NCI-H146 treated with DMSO at 0.1 percent for 48 hours (cell line): ENCODE measurements around the gene UBE2G2.

Experiments used
- DNase-seq: peaks from one replicate; lab custom pipeline; 2025; ENCODE audit not compliant: unreplicated experiment; lab: John Stamatoyannopoulos, UW

The UBE2G2 gene

DNA sequence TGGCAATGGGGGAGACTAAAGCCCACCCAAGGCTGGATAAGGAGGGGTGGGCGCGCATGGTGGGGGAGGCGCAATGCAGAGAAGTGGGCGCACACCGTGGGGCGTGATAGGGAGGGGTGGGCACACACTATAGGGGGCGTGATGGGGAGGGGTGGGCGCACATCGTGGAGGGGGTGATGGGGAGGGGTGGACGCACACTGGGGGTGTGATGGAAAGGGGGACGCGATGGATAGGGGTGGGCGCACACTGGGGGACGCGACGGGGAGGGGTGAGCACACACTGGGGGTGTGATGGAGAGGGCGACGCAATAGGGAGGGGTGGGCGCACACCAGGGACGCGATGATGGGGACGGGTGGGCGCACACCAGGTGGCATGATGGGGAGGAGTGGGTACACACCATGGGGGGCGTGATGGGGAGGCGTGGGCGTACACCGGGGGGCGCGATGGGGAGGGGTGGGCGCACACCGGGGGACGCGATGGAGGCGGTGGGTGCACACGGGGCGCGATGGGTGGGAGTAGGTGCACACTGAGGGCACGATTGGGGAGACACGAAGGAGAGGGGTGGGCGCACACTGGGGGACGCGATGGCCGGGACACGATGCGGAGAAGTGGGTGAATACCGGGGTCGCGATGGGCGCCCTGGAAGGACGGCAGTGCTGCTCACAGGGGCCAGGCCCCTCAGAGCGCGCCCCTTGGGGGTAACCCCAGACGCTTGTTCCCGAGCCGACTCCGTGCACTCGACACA is 15.3 kb upstream of the UBE2G2 start:
- no peak for DNase-seq

DNA sequence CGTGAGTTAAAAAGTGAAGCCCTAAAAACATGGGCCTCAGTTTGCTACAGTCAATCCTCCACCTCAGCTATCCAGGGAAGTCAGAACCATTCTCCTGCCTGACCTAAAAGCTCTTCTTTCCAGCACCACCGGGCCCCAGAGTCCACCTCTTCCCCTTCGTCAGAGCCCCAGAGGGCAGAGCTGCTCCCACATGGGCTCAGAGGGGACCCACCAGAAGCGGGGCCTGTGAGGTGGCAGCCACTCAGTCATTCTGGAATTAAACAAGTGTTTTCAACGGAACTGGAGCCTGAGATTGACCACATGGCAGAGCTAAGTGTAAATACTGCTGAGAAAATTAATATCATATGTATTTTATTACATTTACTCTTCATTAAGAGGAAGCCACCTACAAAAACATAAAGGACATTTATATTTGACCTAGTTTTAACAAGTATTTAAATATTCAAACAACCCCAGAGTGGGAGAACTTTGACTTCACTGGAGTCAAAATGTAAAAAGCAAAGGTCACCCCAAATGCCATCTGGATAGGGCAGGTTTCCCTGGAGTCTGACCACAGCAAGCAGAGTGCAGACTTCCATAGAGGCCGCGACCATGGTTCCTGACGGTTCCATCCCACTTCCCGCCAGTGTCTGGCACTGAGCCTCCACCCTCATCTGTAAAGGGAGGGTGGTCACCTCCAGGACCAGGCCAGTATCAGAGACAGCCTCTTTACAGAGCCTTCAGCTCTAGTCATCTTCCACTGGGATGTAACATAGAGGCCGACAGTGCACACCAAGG is 14.4 kb upstream of the UBE2G2 start:
- no peak for DNase-seq

- no peak for DNase-seq
Measured at GRCh38 chr21:44815225-44815624, 13.6 kb upstream of the UBE2G2 start.

- DNase-seq = no peak
Measured at GRCh38 chr21:44814498-44815023, 12.9 kb upstream of the UBE2G2 start.

DNA sequence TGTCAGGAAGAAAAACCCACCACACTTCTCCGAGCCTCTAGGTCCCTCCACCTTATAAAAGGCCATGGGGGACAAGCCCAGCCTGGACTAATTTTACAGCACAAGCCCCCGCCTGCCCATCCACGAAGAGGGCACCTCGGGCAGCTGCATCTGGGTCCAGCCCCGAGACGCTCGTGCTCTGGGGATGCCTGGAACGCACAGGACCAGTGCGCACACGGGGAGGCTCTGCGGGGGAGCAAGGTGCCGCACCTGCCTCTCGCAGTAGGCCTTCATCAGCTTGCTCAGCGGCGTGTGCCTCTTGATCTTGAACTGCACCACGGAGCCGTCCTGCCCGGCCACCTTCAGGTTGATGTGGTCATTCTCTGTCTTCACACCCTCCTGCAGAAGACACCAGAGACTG is 12.1 kb upstream of the UBE2G2 start:
- DNase-seq = no peak

DNA sequence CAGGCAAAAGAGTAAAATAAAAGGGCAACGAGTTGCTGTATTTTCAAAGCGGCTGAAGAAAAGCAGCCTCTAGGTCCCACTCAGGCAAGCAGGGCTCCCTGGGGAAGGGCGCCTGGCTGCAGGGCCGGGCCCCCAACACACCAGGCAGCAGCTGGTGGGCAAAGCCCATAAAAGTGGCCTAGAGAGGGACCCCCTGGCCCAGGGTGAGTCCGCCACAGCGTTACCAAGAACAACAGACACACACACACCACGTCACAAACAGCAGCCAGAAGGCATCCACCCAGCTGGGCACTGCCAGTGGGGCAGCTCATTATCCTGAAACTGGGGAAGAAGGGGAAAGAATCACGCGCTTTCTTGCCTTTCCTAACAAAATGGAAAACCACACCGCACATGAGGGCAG is 11.5 kb upstream of the UBE2G2 start:
- DNase-seq = no peak

GRCh38 chr21:44812640-44813039 is 11.0 kb upstream of the UBE2G2 start:
- DNase-seq = no peak

DNA sequence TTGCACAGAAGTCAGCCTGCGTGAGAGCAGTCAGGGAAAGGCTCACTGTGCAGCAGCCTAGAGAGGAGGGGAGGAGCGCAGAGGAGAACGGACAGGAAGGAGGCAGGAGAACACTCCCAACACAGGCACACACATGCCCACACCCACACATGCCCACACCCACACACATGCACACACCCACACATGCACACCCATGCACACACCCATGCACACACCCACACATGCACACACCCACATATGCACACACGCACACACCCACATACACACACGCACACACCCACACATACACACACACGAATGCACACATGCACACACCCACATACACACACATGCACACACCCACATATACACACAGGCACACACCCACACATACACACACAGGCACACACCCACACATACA is 9.2 kb upstream of the UBE2G2 start:
- DNase-seq = no peak

GRCh38 chr21:44805859-44806258 is 4.2 kb upstream of the UBE2G2 start:
- DNase-seq = no peak

GRCh38 chr21:44805226-44805625 is 3.6 kb upstream of the UBE2G2 start:
- DNase-seq = no peak

DNA sequence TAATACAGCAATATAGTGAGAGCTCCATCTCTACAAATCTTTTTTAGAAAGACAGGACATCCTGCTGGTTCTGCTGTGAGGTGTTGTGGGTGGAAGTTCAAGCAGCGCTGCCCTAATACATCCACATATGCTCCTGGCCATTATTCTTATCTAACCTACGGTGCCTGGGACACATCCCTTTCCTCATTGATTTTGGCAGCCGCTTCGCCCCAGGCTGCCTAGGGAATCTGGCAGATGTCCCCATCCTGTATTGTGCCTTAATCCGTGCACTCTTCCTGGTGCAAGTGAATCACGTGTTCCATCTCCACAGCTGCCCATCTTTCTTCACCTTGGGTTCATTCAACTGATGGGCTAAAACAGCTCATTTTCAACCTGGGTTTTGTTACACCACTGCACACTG is 3.1 kb upstream of the UBE2G2 start:
- DNase-seq = no peak

DNA sequence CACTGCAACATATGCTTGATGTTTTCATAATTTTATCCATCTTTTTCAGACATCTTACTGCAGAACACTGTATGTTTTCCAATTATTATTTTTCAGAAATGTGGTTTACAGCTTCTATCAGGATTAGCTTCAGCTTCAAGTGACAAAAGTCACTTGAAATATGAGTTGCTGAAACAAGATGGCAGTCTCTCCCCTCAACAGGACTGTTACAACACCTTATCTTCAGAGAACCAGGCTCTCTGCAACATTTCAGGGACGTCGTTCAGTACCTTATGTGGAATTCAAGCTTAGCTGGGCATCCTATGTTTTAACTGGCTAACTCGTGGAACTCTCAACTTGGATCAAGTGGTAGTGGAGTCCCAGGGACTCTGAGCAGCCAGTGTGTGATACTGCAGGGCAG is 2.0 kb upstream of the UBE2G2 start:
- DNase-seq = no peak

DNA sequence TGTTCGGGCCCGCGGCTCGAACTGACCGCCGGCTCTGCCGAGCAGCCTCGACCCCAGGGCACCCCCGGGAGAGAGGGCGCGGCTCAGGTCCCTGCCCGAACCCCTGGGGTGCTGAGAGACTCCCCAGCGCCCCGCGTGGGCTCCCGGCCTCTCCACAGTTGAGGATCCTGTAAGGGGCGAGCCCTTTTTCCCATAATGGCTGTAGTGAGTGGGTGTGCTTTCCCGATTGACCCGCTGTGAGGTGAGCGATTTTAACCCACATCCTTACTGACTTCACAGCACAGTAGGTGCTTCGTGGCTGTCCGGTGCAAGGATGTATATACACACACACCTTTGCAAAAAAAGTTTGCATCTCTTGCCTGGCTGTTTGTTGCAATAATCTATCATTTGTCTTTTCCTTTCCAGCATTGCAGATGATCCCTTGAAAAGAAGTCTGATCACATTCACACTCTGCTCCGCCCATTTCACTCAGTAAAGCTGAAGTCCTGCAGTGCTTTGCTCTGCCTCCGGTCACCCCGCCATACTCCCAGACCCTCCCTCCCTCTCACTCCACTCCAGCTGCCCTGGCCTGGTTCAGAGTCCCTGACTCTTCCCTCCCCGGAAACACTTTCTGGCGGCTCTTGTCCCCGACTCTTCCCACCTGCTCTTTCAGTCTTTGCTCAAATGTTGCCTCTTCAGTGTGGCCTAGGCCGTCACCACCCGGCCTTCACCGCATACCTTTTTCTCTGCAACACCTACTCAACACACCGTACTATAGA is 955 bp upstream of the UBE2G2 start:
- DNase-seq = no peak

DNA sequence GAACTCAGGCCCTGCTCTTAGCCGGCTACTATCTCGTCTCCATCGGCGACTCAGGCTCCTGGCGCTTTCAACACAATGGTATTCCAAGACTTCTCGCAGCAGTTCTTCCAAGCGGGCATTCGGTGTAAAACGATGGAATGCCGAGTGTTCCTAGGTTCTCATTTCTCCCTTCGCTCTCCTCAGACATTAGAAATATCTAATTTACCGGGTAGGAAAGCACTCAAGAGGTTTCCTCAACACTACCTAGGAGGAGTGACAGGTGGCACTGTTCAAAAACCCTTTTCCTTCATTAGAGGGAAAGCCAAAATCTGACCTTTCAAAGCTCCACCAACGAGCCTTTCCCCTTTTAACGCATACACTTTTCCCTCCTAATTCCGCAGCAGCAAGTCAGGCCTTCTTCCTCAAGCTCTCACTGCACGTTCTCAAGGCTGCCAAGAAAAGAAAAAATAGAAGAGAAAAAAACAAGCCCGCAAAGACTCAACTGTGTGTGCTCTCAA is 601 bp downstream of the UBE2G2 start:
- DNase-seq = no peak

- no peak for DNase-seq
Measured at GRCh38 chr21:44800103-44800502, 1.5 kb downstream of the UBE2G2 start.

- no peak for DNase-seq
Measured at GRCh38 chr21:44799646-44800045, 2.0 kb downstream of the UBE2G2 start.

GRCh38 chr21:44797775-44798174 is 3.8 kb downstream of the UBE2G2 start:
- no peak for DNase-seq

DNA sequence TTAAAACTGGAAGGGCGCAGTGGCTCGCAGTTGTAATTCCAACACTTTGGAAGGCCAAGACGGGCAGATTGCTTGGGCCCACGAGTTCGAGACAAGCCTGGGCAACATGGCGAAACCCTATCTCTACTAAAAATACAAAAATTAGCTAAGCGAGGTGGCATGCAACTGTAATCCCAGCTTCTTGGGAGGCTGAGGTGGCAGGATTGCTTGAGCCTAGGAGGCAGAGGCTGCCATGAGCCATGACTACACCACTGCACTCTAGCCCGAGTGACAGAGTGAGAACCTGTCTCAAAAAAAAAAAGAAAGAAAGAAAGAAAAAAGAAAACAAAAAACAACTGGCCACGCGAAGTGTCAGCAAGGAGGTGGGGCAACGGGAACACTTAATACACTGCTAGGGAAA is 6.3 kb downstream of the UBE2G2 start:
- DNase-seq = no peak

DNA sequence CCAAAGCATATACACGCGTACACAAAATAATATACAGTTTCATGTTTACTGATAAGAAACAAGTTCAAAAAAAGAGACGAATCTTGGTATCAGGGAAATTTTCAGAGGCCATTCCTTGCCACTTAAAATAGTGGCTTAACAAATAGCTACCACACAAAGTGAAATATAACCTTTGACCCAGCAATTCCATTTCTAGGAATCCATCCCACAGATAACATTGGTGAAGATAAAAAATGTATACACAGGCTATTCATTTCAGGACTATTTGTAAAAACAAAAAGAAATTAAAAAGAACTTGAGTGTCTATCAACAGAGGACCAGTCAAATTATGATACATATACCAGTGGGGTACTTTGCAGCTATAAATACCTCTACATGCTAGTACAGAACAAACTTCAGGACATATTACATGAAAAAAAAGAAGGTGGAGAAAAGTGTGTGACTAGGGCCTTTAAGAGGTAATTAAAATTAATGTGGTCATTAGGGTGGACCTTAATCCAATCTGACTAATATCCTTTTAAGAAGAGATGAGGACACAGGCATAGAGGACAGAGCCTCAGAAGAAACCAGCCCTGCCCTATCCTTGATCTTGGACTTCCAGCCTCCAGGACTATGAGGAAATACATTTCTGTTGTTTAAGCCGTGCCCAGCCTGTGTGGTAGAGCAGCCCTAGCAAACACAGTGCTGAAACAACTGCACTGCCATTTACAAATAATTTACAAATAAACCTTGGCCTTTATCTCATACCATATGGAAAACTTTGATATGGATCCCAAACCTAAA is 7.8 kb downstream of the UBE2G2 start:
- no peak for DNase-seq

DNA sequence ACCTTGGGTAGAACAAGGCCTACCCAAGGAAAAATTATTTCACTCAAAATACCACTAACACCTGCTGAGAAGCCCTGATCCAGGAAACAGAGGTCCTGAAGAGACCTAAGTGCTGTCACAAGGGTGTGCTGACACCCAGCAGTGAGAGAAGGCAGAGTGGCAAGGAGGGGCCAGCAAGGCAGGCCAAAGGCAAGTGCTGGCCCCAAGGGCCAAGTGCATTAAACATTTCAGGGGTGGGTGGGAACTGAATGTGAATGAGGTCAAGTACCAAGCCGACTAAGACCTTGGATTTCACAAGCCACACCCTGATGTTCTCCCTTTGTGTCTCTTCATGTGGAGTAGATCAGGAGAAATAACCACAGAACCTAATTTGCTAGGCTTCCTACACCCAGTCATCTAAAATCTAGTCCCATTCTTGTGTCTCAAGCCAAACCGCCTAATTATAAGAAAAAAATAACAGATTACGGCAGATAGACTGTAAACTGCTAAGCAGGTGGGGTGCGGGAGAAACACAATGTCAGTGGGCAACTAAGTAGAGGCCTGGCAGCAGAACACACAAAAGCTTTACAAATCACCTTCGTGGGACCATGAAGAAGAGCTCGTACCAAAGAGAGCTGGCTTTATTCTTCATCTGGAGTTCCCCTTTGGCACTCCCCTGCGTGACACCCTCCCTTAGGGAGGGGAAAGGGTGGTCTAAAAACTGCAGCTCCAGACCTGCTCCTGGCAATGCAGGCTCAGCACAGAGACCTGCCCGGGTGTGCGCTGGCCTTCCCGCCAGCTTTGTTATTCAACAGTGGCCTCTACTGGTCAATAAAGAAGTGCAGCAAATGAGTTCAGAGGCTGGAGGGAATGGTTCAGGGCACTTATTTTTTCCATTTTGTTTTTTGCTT is 8.7 kb downstream of the UBE2G2 start:
- DNase-seq = peak; percentile 6
